HG02870 (cell line): ENCODE data around the gene CLIC5.
"Not testable (repeated sequence)": the region's sequence is repeated elsewhere in the genome, so short reads cannot be mapped to it uniquely, and the experiment has no call there.

ENCODE experiments used
- ATAC-seq: cut with Tn5 transposase; IDR thresholded peaks from one replicate; pipeline ENCODE4 v1.9.1; 2021; ENCODE audit warnings: mild to moderate bottlenecking, moderate library complexity; ENCODE audit not compliant: unreplicated experiment

The CLIC5 gene

DNA sequence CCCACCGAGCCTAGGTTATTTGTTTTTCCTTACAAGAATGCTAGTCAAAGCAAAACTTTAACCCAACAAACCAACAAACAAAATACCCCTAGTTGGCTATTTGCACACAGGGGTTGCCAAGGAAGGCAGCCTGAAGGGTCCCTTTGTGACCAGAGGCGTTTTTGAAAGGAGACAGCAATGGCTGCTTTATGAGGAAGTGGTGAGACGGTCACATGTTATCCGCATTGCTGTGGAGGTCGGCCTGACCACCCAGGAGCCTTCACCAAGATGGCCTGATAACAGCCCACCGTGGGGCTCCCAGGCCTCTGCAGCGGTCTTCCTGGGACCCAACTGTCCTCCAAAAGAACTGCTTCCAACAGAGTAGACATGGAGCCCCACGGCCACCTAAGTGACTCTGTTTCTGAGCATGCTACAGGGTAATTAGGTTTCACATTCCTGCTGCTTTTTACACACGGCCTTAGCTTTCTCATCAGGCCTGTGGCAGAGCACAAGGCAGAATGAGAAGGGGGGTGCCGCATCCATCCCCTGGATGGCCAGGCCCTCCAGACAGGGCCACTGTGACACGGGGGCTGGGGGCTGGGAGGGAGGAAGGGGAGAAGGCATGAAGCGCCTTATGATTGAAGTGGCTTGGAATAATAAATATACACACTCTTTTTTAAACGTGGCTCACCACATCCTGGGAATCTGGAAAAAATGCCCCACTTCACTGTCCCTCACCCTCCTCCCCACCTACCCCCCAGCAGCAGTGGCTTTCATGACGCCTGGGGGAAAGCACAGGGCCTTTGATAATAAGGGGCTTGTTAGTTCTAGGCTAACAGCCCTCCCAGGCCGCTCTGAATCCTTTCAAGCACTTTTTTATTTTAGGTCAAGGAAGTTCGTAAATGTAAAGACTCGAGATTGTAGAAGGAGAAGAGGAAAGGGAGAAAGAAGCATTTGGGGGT is 86.0 kb downstream of the CLIC5 start:
- no peak for ATAC-seq

DNA sequence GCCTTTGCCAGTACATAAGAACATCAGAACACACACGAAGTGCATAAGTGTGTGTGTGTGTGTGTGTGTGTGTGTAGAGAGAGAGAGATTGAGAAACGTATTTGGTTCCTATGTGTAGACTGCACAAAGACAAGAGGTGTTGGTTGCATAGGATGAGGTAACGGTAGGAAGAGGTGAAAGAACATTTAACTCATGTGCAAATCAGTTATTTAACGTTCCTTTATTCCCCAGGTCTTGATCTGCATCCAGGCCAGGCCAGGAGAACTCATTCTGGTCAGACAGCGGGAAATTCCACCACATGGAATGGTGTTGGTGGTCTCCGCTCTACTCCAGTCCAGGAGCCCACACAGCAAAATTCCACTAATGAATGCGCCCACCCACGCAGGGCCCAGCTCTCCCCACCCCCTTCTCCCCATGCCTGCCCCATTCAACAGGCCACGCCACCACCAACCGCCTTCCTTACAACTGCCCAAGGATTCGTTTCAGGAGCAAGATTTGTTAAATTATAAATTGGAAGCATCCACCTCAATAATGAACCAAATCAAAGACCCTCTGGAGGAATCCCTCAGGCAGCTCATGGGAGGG is 86.8 kb downstream of the CLIC5 start:
- no peak for ATAC-seq

GRCh38 chr6:45927421-45928320 is 88.0 kb downstream of the CLIC5 start:
- ATAC-seq, result no peak

- ATAC-seq, result not testable (repeated sequence)
These were observed 89.2 kb downstream of the CLIC5 start for GRCh38 chr6:45926423-45926822.

GRCh38 chr6:45924763-45925342 is 90.8 kb downstream of the CLIC5 start:
- ATAC-seq, result no peak

GRCh38 chr6:45923831-45924391 is 91.7 kb downstream of the CLIC5 start:
- peak; percentile 67 for ATAC-seq

DNA sequence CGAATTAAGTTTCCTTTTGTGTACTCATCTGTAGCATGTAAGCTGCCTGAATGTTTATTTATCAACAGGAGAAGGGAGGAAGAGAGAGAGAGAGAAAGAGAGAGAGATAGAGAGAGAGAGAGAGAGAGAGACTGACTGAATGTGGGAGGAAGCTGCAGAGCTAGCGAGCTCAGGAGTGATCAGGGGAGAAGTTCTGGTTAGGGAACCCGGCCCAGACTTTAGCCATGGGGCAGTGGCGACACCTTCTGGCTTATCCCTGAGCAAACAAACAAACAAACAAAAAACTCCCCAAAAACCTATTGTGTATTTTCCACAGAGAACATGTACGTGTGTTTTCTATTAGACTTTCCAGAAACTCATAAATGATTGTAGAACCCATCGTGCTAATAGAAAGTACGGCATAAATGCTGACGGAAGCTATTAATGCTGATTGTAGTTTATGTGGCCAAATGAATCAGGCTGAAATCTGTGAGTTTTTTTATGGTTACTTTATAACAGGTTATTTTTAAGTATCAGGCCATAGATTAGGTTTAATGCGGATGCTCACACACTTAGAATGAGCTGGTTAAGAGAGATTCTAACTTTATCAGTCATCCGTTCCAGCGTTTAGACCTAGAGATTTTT is 92.8 kb downstream of the CLIC5 start:
- ATAC-seq, result no peak

DNA sequence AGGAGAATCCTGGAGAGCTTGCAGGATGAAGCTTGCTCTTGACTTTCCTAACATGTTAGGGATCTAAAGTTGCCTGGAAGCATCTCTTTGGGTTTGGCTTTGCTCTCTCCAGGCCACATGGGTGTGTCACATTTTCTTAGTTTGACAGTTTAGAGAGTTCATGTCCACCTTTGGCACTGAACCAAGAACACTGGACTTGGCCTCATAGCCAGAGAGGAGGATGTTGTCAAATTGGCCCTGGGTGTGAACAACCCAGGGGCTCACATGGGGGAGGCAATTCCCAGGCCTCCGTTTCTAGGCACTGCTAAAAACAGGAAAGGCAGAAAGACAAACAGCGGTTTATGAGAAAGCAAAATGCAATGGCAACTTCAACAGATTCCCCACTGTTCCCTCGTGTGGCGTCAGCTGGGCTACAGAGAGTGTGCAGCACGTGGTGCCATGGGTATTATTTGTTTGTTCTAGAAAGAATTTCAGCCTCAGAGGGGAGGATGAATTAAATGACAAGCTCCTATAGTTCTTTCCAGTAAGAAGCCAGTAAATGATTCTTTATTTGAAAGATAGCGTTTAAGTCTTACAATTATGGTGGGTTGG is 93.9 kb downstream of the CLIC5 start:
- ATAC-seq, result no peak

DNA sequence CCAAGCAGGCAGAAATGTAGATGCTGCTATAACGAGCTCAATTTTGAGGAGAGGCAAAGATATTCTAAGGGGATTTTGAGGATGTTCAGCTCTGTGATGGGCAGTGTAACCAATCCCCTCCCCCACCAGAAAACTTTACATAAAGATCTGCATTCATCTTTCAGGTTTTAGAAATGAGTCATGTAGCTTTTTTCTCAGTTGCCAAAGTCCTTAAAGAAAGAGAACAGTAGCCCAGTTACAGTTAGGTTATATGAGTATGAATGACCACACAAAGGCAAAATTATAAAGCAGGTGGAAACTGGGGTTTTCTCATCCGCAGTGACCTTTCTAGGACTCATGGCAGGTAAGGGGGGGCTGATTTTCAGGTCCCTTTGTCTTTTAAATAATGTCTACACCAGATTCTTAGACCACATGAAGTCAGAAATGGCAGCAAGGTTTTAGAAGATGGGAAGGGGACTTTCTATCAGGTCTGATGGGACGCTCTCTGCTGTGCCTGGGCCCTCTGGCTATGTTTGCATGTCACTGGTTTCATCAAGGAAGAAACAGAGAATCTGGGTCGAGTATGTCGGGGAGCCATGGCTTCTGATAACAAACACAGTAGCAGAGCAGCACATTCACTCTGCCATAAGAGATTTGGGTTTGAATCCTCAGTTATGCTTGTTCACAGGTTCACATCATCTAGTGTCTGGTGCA is 94.7 kb downstream of the CLIC5 start:
- peak; percentile 67 for ATAC-seq

DNA sequence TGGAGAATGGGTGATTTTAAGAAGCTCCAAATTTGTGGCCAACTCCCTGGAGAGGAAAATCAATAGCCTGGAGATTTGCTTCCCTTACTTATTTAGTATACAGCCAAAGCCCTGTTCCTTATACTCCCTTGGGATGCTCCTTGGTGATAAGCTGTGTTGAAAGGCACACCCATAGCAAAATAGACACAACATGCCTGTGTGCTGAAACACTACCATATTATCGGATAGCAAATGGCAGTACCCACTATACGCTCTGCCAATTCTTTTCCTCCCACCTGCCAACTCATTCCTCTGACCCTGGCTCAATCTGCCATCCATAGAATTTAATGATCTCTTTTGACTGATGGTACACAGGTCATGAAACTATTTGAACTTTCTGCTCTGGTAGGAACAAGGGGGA is 98.2 kb downstream of the CLIC5 start:
- ATAC-seq, result no peak

DNA sequence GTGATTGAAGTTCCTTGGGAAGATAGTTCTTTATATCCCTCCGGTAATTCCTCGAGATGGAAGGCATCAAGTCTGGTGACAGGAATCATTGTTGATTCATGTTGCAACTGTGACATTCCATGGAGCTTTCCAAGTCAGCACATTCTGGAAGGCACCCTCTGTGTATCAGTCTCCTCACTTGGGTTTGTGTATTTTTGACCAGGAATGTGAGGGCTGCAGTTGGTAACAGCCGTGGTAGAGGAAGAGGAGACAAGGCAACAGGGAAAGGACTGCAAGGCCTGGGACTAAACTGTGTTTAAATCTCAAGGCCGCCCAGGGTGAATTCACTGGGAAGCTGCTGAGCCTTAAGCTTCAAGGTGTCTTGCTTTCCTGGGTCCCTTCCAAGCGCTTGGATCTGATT is 99.0 kb downstream of the CLIC5 start:
- ATAC-seq, result no peak

DNA sequence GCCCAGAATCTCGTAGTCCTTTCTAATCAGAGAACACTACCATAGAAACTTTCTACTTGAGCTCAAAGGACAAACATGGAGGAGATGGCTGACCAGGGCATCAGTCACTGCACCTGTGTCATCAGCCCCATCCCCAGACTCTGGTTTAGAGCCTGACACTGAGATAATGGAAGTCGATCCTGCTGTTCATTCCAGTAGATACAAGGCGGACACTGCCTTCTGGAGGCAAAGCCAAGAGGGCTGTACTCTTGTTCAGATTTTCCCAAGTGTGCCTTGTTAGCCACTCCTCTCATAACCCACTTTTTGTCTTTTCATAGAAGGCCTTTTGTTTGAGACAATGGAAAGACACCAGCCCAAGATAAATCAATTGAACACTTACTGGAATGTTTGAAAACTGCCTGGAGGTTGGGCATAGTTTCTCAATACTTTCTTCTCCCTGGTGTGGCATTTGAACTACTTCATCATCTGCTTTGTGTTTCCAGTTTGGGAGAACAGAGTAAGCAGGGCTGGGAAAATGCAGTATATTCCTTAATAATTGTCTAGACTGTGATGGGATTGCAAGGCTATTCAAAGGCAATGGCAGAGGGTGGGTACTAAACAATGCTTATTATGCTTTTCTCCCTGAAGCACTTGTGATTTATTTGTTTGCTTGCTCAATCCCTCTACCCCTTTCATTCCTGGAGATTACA is 99.7 kb downstream of the CLIC5 start:
- no peak for ATAC-seq

GRCh38 chr6:45911691-45912090 is 104.0 kb downstream of the CLIC5 start:
- ATAC-seq, result no peak

- no peak for ATAC-seq
These were observed 111.7 kb downstream of the CLIC5 start for GRCh38 chr6:45903959-45904358.

DNA sequence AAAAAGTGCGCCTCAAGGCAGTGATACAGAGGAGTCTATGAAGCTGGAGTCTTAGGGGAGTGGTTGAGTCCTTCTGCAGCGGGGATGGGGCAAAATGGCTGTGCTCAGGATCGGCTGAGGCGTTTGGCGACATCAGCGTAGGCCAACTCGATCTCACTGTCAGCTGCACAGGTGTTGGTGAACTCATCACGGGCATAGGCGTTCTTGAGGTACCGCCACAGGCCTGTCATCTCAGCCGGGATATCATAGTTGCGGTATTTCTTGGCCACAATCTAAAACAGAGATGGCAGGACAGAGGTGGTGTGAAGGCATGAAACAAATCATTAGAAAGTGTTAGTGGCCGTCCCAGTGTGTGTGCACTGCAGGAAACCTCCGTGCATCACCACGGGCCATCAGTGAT is 112.7 kb downstream of the CLIC5 start:
- no peak for ATAC-seq

GRCh38 chr6:45901767-45902650 is 113.7 kb downstream of the CLIC5 start:
- no peak for ATAC-seq
